Heart right ventricle (tissue), 16 donors: ENCODE data around the gene MXRA5. TPM values are rescaled to one million over a fixed set of nuclear protein-coding genes. Genes with fewer than 3 reads are reported as not detected.

ENCODE experiments used
- ATAC-seq, 8 donors: fragments of 200-7000 bp; cut with Tn5 transposase; one replicate each; pipeline ENCODE4 v1.9.1; 2020; ENCODE audit warnings: mild to moderate bottlenecking in 8 of 8, moderate library complexity in 8 of 8, moderate number of reproducible peaks in 1 of 8
- DNase-seq, 2 donors: peaks; one replicate each; pipeline ENCODE4 v3.0.0-alpha.2; 2020
- H3K27ac ChIP-seq, 10 donors: fragments of 200-600 bp; sonication (generic) in 2 of 10; one replicate each; pipeline versions ENCODE4 v1.5.0 to v1.8.0; 2020 to 2022; ENCODE audit warnings: mild to moderate bottlenecking in 3 of 10
- H3K27me3 ChIP-seq, 7 donors: fragments of 200-600 bp; one replicate each; pipeline ENCODE4 v1.8.0; 2021 to 2022; ENCODE audit warnings: mild to moderate bottlenecking in 2 of 7
- H3K36me3 ChIP-seq, 9 donors: fragments of 200-600 bp; sonication (generic) in 1 of 9; one replicate each; pipeline versions ENCODE4 v1.5.0 to v1.8.0; 2020 to 2022; ENCODE audit warnings: mild to moderate bottlenecking in 2 of 9
- H3K4me1 ChIP-seq, 9 donors: fragments of 200-600 bp; sonication (generic) in 1 of 9; one replicate each; pipeline versions ENCODE4 v1.5.0 to v1.8.0; 2020 to 2022; ENCODE audit warnings: mild to moderate bottlenecking in 4 of 9
- H3K4me3 ChIP-seq, 10 donors: fragments of 200-600 bp; sonication (generic) in 2 of 10; one replicate each; pipeline versions ENCODE4 v1.5.0 to v1.8.0; 2020 to 2022; ENCODE audit warnings: mild to moderate bottlenecking in 7 of 10, moderate library complexity in 2 of 10
- H3K9me3 ChIP-seq, 11 donors: fragments of 200-600 bp in 10 of 11; sonication (generic) in 2 of 11; one replicate each; pipeline versions ENCODE4 v1.5.0 to v1.8.0; 2013 to 2022; ENCODE audit warnings: mild to moderate bottlenecking in 2 of 11, control low read depth in 1 of 11, moderate library complexity in 1 of 11
- CTCF ChIP-seq, 9 donors: fragments of 200-600 bp; sonication (generic) in 2 of 9; IDR thresholded peaks; one replicate each; pipeline versions ENCODE4 v1.5.0 to v1.8.0; 2021 to 2022; ENCODE audit warnings: antibody characterized with exemption in 9 of 9, mild to moderate bottlenecking in 5 of 9, moderate library complexity in 1 of 9
- WGBS, 2 donors: extraction: QIAGEN DNeasy Blood & Tissue Kit; methylation state at CpG; one replicate each; pipeline ENCODE4 v1.1.7; 2013; ENCODE audit warnings: inconsistent platforms in 1 of 2; 5-methylcytosine and 5-hydroxymethylcytosine counted together
- intact Hi-C, 10 donors: fragments of 100-400 bp; cut with DNase I; formaldehyde crosslinking; loops; one replicate each; pipeline versions ENCODE4 v1.11.1 to v1.14.2; 2022
- polyA plus RNA-seq, 2 donors: library from polyadenylated mRNA; stranded (reverse); fragments of 200-250 nt; gene quantifications; one replicate each; pipeline ENCODE4 v1.2.3, GENCODE V29; 2013
- total RNA-seq, 10 donors: library from RNA; stranded (reverse); fragmentation: NEBNext Ultra II Directional in 3 of 10; extraction: Animal tissue kit (Norgen Biotek cat#: 25700) in 3 of 10; gene quantifications; one replicate each; pipeline versions ENCODE4 v1.2.1 to v1.2.4, GENCODE V29; 2021 to 2023
- donor health status: Arrhythmogenic right ventricular cardiomyopathy.
- donor health status: ischemic (EF 13 %, LVEDD 7.1; RV severe dilation, severe dysfunction).
- donor health status: healthy with polysubstance abuse.
- donor health status: DM: no; HTN: yes; CAD: no.
- donor health status: DM: no; HTN: no; CAD: no.
- donor health status: ischemic (EF 25% LVEDD 6.9; RV normal size, moderate dysfunction).
- donor health status: ischemic (EF 25% LVEDD 5.7; RV mildly dilated, moderate dysfunction).
- donor health status: healthy.
- donor health status: DM: yes; HTN: yes; CAD: no.
- donor health status: Ischemic cardiomyopathy.
- donor health status: ischemic (EF 35%, LVEDD 5.7; RV mildly dilated, moderate dysfunction).
- donor health status: nonischemic (EF 11% LVEDD 7.7; RV severe dilation, severe dysfunction).
- donor health status: DM: yes; HTN: yes; CAD: no.
- donor health status: PGD.
- donor health status: ischemic (EF 29% LVEDD 5.4; RV normal size, mild dysfunction).
- donor health status: nonischemic (EF 23%, LVEDD 6.1; RV moderate dilation, normal function).

Gene MXRA5
- total and polyA plus RNA-seq, 12 donors: 0.15 to 44.2 (median 9.8) TPM

GRCh38 chrX:3299636-3300035, 46.8 kb downstream of the MXRA5 start:
- intact Hi-C loops: no loop called here
- Histone ChIP-seq H3K4me1 (no peaks in the 10 kb centered on the region), H3K4me3 (no peak overlapping the region), H3K9me3 (peaks cover 0 to 6% (median 0%) of the 10 kb centered on the region in 11 donors), H3K27ac (no peak overlapping the region), H3K27me3 (no peaks in the 10 kb centered on the region), H3K36me3 (no peaks in the 10 kb centered on the region)
- no peak for TF ChIP-seq CTCF (IDR thresholded peaks at IDR 0.05)
- ATAC-seq: no peak
- no peak for DNase-seq
- 60 to 85% methylated on average over 1 of the region's 1 CpG for WGBS, 2 donors

GRCh38 chrX:3295731-3296130, 50.7 kb downstream of the MXRA5 start:
- no peak for TF ChIP-seq CTCF (IDR thresholded peaks at IDR 0.05)
- H3K36me3 ChIP-seq: no peaks in the 10 kb centered on the region
- no peak for DNase-seq
- no peaks in the 10 kb centered on the region for H3K4me1 ChIP-seq
- no peaks in the 10 kb centered on the region for H3K27me3 ChIP-seq
- no peak for ATAC-seq
- H3K4me3 ChIP-seq: no peak overlapping the region
- 57 to 60% methylated on average over 5 of the region's 5 CpGs for WGBS, 2 donors
- intact Hi-C loops: no loop called here
- peaks cover 0 to 6% (median 0%) of the 10 kb centered on the region in 11 donors for H3K9me3 ChIP-seq
- H3K27ac ChIP-seq: no peak overlapping the region

GRCh38 chrX:3293251-3293650, 53.2 kb downstream of the MXRA5 start:
- no peak for TF ChIP-seq CTCF (IDR thresholded peaks at IDR 0.05)
- no peak overlapping the region for H3K4me3 ChIP-seq
- H3K27ac ChIP-seq: no peak overlapping the region
- WGBS, 2 donors: 64 to 67% methylated on average over 2 of the region's 2 CpGs
- no peak for DNase-seq
- intact Hi-C loops: no loop called here
- no peak for ATAC-seq
- no peaks in the 10 kb centered on the region for H3K27me3 ChIP-seq
- no peaks in the 10 kb centered on the region for H3K36me3 ChIP-seq
- no peaks in the 10 kb centered on the region for H3K4me1 ChIP-seq
- H3K9me3 ChIP-seq: no peaks in the 10 kb centered on the region

- Histone ChIP-seq H3K27me3 (no peaks in the 10 kb centered on the region), H3K27ac (no peak overlapping the region), H3K4me1 (no peaks in the 10 kb centered on the region), H3K9me3 (no peaks in the 10 kb centered on the region), H3K4me3 (no peak overlapping the region), H3K36me3 (no peaks in the 10 kb centered on the region)
- 90% methylated on average over 1 of the region's 1 CpG for WGBS, 2 donors
- ATAC-seq (no peak), DNase-seq (no peak)
- intact Hi-C loops: no loop called here
- no peak for TF ChIP-seq CTCF (IDR thresholded peaks at IDR 0.05)
Measured at GRCh38 chrX:3290561-3290960, 55.9 kb downstream of the MXRA5 start.
